GM19463 (cell line): ENCODE results near the gene PDGFA.
"Not testable (repeated sequence)": the region's sequence is repeated elsewhere in the genome, so short reads cannot be mapped to it uniquely, and the experiment has no call there.

Experiments used
- ATAC-seq: cut with Tn5 transposase; IDR thresholded peaks from one replicate; pipeline ENCODE4 v1.9.1; 2021; ENCODE audit warnings: mild to moderate bottlenecking, moderate library complexity; ENCODE audit not compliant: unreplicated experiment

PDGFA gene

DNA sequence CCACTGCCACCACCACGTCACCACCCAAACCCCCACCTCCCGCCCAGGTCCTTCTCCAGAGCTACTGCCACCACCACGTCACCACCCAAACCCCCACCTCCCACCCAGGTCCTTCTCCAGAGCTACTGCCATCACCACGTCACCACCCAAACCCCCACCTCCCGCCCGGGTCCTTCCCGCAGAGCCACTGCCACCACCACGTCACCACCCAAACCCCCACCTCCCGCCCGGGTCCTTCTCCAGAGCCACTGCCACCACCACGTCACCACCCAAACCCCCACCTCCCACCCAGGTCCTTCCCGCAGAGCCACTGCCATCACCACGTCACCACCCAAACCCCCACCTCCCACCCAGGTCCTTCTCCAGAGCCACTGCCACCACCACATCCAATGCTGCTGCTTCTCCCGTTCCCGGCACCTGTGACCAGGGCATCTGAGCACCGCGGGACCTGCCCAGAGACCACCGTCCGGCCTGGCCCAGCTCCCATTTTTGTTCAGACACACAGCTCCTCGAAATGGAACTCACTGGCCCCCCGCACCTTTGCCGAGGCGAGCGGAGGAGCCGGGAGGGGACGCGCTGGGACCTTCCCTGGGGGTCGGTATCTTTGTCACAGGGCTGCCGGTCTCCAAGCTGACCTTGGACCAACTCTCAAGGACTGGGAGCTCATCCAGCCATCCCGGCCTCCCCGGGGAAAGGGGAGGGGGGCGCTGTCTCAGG is 32.7 kb upstream of the PDGFA start:
- not testable (repeated sequence) for ATAC-seq

DNA sequence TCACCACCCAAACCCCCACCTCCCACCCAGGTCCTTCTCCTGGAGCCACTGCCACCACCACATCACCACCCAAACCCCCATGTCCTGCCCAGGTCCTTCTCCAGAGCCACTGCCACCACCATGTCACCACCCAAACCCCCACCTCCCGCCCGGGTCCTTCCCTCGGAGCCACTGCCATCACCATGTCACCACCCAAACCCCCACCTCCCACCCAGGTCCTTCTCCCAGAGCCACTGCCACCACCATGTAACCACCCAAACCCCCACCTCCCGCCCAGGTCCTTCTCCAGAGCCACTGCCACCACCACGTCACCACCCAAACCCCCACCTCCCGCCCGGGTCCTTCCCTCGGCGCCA is 31.9 kb upstream of the PDGFA start:
- not testable (repeated sequence) for ATAC-seq

DNA sequence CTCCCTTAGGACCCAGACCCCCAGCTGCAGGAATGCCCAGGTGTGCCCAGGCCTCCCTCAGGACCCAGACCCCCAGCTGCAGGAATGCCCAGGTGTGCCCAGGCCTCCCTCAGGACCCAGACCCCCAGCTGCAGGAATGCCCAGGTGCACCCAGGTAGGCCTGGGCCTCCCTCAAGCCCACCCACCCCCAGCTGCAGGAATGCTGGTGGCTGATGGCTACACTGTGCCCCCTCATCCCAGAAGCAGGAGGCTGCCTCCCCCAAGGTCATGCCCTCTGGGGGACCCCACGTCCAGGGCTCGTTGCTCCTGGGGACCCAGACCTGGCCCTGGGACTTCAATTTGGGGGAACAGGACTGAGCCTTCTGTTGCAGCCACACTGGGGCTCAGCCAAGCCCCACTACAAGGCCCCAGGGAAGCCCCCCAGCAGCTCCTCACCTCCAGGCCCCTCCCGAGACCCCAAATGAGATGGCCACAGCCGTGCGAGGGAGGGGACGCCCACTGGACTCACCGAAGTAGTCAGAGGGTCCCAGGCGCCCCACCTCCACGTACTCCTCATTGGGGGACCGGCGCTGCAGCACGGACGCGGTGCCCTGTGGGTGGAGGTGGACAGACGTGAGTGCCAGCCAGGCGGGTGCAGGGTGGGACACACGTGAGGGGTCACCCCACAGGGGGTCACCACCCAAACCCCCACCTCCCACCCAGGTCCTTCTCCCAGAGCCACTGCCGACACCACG is 31.4 kb upstream of the PDGFA start:
- ATAC-seq = no peak

DNA sequence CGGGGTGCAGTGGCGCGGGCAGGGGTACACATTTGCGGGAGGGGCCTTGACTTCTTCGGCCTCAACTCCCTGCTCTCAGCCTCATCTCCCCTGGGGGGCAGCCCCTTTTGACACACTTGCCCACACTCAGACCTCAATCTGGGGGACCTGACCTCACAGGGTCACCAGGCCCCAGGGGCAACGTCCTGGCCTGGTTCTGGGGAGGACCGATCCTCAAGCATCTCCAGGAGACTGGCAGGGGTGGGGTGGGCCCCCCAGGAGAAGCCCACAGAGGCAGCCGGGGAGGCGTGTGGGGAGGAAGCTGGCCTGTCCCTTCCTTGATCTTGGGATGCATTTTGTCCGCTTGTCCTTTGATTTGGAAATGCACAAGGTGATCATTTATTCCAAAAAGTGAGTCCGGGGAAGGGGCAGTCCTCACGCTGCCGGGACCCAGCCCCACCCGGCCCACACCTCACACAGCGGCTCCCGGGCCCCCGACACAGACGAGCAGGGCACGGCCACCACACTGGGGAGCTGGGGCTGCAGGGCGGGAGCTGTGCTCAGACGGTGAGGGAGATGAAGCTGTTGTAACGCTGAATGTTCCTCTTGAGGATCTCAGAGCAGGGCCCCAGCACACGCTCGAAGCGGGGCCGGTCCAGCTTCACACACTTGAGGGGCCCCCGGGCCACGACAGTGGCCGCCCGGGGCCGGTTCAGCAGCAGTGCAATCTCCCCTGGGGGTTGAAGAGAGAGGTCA is 30.4 kb upstream of the PDGFA start:
- no peak for ATAC-seq

DNA sequence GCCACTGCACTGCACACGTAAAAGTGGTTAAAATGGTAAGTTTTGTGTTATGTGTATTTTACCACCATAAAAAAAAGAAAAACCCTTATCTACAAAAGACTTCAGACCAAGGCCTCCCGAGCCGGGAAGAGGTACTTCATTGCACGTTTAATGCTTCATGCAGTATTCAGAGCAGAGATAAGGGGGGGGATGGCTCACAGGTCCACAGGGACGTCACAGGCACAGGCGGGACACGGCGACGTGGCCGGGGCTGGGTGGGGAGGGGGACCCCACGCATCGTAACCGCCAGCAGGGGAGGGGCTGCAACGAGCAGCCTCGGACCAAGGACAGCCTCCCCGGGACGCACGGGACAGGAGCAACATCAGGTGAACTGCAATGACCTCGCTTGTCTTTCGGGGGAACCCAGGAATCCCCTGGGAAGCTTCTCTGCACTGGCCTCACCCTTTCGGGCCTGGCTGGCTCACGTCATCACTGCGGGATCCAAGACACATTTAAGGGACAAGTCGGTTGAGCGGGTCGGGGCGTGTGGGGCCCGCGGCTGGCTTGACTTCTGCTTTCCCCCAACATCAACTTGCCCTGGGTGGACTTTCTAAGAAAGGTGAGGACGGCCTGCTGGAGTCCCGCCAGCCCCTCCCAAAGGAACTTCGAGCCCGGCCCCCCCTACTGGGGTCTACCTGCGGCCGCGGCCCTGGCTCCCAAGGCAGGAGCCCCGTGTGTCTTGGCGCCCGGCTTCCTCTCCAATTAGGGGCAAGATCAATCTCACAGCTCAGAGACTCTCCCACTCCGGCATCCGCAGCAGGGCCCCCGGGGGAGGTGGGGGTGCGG is 29.6 kb upstream of the PDGFA start:
- ATAC-seq = no peak

DNA sequence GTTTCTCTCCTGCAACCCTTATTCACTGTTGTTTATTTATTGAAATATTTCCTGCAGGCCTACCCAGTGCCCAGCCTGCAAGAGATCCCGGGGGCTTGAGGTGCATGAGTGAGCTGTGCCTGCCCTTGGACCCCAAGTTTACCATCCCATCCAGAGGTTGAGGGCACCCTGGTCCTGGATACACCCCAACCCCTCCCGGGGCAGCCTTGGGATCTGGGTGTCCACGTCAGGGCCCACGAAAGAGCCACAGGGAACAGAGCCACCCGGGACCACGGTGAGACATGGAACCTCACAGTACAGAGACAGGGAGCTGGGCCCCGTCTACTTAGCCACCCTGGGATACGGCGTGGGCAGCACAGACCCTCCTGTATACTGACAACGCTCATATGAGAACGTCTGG is 28.8 kb upstream of the PDGFA start:
- no peak for ATAC-seq

DNA sequence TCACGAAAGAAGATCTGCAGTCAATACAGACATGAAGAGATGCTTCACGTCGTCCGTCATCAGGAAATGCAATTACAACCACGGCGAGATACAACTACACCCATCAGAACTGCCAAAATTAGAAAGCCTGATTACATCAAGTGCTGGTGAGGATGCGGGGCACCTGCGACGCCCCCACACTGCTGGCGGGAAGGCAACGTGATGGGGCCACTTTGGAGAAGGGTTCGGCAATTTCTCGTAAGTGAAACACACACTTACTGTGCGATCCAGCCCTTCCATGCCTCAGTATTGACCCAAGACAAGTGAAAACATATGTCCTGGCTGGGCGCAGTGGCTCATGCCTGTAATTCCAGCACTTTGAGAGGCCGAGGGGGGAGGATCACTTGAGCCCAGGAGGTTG is 25.8 kb upstream of the PDGFA start:
- ATAC-seq = no peak

DNA sequence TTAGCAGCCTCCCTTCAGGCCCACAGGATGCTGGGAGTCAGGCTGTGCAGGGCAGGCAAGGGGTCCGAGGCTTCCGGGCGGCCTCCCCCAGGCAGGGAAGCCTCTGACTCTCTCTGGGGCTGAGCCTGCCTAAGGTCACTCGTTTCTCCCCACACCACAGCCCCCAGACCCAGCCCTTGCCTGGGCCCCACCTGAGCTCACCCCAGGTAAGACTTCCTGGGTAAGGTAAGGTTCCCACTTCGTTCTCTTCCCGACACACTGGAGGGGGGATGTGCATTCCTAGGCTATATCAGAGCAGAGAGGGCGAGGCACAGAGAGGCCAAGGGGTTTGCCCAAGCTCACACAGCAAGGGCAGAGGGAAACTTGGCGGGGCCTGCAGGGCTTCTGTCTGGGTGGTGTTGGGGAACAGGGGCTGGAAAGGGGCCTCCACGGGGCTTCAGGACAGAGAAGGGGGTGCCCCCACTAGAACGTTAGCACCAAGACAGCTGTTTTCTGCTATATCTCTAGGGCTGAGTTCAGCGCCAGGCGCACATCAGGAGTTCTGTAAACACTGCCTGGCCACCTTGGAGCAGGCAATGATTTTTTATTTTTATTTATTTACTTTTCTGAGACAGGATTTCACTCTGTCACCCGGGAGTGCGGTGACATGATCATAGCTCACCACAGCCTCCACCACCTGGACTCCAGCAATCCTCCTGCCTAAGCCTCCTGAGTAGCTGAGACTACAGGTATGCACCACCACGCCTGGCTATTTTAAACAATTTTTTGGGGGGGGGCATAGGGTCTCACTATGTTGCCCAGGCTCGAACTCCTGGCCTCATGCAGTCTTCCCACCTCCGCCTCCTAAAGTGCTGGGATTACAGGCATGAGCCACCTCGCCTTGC is 24.9 kb upstream of the PDGFA start:
- ATAC-seq = no peak

DNA sequence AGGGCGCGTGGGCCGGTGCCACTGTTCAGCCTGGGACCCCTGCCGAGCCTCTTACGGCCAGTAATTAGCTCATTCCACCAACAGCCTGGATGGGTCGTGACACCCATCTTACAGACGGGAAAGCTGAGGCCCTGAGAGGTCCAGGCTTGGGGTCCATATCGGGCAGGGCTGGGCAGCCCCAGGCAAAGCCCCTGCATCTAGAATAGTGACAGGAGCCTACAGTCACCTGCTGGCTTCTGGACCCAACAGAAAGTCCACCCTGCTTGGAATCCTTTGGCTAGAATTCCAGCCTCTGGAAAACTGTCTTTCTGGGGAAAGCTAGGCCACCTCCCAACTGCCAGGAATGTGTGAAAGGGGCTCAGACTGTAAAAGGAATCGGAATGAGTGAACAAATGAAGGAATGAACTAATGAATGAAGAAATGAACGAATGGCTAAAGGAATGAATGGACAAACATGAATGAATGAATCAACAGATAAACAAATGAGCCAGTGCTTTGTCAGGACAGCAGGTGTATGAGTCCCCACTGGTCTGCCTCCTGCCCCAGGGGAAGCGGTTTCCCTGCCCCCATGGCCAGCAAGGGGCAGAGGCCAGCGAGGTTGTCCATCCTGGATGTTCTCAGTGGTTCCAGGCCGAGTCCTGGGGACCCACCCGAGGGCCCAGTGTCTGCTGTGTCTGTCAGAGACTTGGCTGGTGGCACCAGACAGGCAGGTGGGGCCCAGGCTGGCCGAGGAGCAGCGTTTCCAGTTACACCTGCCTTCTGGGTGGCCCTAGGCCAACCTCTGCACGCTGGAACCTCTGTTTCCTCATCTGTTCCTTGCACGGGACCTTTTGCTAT is 24.1 kb upstream of the PDGFA start:
- ATAC-seq = no peak

DNA sequence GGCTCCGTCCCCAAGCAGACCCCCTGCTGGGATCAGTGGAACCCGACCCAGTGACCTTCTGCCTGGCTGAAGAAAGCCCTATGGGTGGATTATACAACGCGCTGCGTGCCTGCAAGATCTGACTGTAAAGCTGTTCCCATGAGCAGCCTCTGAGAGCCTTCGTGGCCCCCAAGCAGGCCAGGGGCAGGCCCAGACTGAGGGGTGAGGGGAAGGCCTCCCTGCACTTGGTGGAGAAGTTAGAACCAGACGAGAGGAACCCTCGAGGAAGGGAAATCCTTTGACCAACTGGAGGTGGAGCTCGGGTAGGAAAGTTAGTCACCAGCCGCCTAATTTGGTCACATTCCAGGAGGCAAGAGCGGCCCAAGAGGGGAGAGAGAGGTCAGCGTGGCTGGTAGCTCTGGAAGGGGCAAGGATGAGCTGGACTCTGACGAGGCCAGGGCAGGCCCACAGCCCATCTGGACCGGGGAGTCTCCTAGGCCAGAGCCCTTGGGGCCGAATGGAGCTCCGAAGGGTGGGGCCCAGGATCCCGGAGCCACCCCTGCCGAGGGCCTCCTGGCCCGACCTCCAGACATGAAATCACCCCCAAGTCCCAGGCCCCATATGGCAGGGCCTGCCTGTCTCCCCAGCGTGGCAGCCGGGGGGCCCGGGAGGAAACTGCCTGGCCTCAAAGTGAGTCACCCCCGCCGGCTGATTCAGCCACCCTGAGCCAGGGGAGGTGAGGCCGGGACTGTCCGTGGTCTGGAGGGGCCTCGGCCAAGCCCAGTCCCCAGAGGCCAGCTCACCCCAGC is 23.3 kb upstream of the PDGFA start:
- no peak for ATAC-seq

DNA sequence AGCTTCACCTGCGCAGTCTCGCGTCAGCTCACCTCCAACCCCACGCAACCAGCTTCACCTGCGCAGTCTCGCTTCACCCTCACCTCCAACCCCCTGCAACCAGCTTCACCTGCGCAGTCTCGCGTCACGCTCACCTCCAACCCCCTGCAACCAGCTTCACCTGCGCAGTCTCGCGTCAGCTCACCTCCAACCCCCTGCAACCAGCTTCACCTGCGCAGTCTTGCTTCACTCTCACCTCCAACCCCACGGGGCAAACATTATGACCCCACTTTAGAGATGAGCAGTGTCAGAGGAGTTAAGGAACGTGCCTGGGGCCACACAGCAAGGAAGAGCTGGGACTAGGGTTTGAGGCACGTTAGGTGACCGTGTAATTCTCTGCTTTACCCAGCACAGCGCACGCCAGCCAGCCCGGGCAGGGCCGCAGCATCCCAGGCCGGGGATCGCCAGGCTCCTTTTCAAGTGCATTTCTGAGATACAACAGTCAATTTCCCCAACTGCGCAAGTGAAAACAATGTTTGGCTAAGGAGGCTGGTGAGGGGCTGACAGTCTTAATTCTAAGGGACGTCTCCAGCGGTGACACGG is 22.6 kb upstream of the PDGFA start:
- no peak for ATAC-seq

DNA sequence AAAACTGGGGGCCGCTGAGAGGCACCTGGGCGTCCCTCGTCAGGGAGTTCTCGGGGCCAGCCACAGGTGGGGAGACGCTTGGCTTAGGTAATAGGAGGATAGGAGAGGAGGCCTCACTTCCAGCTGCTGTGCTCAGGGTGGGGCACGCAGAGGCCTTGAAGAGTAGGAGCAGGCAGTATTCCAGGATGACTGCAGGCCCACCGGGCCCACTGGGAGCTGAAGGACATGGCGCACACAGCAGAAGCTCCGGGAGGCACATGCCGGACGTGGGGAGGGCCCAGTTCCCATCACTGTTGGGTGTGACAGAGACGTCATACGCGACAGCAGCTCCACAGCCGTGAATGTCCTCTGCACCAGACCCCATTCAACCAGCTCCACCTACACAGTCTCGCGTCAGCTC is 22.0 kb upstream of the PDGFA start:
- no peak for ATAC-seq

DNA sequence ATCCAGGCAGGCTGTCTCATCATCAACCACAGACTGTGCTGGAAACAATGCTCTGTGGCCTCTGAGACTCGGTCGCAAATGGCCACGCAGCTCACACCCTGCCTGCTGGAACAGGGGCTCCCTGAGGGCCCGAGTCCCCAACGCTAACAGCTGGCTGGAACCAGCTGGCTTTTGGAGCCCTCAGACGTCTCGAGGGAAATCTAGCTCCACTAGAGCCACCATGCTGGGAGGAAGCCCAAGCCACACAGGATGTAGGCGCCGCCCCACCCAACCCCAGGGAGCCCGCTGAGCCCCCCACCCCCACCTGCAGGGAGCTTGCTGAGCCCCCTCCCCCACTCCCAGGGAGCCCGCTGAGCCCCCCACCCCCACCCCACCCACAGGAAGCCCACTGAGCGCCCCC is 21.4 kb upstream of the PDGFA start:
- no peak for ATAC-seq

DNA sequence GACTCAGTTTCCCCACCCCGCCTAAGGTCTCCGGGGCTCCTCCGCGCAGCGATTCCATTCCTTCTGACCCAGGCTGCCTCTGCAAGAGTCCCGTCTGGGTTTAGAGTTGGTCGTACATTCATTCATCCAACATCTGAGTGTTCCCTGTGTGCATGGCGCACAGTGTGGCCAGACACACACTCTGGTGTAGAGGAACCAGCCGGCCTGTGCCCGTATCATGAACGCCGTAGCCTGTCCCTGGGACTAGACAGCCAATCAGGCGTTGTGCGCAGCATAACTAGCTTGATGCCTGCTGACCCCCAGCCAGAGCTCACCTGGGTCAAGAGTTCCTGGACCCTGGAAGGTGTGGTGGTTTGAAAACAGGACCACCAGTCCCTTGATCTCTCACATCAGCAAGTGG is 20.9 kb upstream of the PDGFA start:
- ATAC-seq = no peak

DNA sequence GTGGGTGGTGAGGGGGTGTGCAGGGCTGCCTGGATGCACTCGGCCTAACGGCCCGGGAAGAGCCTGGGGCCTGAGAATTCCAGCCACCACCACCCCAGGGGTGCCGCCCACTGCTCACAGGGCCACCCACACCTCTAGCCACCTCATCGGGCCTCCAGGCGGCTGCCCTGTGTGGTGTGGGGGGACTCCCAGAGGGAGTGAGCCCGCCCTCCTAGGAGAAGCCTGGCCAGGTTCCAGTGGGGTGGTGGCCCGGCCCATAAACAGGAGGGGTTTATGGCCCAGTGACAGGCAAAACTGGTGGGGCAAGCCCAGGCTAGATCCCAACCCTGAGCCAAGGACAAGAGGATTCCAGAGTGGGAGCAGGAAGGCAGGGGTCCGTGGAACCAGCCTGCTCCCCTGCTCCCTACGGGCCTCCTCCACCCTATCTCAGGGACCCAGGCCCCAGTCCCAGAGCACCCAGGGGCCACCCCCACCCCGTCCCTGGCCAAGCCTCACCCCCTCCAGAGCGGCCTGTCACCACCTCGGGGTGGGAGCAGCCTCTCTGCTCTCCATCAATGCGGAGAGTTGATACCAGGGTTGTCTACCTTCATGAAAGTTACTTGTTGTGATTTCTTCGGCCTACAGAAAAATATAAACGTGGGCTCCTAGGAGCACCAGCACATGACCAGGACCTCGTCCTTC is 20.2 kb upstream of the PDGFA start:
- no peak for ATAC-seq

DNA sequence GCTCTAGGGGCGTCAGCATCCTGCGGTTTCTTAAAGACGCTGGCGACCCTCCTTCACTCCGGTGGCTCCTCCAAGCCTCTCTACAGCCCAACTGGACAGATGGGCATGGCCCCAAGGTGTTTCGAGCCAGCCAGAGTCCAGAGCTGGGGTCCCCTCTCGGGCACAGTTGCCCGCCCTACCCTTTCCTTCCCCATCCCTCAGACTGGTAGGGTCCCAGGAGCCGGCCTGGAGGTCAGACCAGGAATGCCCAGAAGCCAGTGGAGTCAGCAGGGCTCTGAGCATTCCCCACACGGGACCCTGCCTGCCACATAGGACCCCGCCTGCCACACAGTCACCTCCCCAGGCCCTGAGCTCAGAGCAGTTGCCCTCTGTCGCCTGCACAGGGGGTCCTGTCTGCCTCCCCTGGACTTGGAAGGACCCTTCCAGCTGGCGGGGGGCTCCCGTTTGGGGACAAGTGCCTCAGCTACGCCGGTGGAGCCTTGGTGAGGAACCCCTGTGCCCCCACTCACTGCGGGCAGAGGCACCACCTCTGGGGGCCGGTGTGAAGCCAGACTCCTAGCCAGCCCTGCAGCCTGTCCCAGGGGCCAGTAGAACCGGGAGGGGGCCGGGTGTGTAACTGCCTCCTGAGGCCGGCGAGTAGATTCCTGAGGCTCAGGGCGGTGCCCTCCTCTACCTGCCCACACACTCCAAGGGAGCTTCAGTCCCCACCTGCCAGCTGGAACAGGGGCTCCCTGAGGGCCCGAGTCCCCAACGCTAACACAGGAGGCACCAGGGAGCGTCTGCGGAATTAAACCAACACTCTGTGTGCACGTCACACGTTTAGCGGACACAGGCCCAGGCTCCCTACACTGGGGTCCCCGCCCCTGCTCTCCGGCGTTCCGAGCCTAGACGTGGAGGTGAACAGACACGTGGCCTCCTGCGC is 19.4 kb upstream of the PDGFA start:
- no peak for ATAC-seq
